Measurements from ENCODE around the gene YTHDC1. TPM values are rescaled to one million over a fixed set of nuclear protein-coding genes. Genes with fewer than 3 reads are reported as not detected.
A peak's percentile ranks its signal among the peaks of the same experiment; 100 is the strongest.

Gene YTHDC1
- total RNA-seq, 1 donor from 2014 or later = 94.3 TPM

GRCh38 chr4:68373513-68373912 is 23.6 kb upstream of the YTHDC1 start:
- intact Hi-C loops (cut with DNase I) = loop anchor here (10.0 kb wide), 1 partner anchor 99 kb away; no protein-coding TSS in a partner anchor
- peak; percentile 90 for ATAC-seq
- peaks cover 4% of the 10 kb centered on the region for H3K4me1 ChIP-seq
- no peaks in the 10 kb centered on the region for H3K36me3 ChIP-seq
- peak; percentile 83 for DNase-seq
- TF ChIP-seq CTCF (IDR thresholded peaks at IDR 0.05) = no peak
- peaks cover 6% of the 10 kb centered on the region for H3K27me3 ChIP-seq
- no peak overlapping the region for H3K4me3 ChIP-seq
- H3K9me3 ChIP-seq = no peaks in the 10 kb centered on the region
- no peak overlapping the region for H3K27ac ChIP-seq

- no peak for TF ChIP-seq CTCF (IDR thresholded peaks at IDR 0.05)
- H3K4me3 ChIP-seq = no peak overlapping the region
- no peaks in the 10 kb centered on the region for H3K9me3 ChIP-seq
- ATAC-seq = no peak
- H3K36me3 ChIP-seq = no peaks in the 10 kb centered on the region
- H3K4me1 ChIP-seq = peaks cover 4% of the 10 kb centered on the region
- H3K27ac ChIP-seq = no peak overlapping the region
- peaks cover 3% of the 10 kb centered on the region for H3K27me3 ChIP-seq
- intact Hi-C loops (cut with DNase I) = loop anchor here (10.0 kb wide), 1 partner anchor 98 kb away; no protein-coding TSS in a partner anchor
- DNase-seq = no peak
These were observed 22.7 kb upstream of the YTHDC1 start for GRCh38 chr4:68372588-68372987.

- H3K36me3 ChIP-seq = no peaks in the 10 kb centered on the region
- intact Hi-C loops (cut with DNase I) = no loop called here
- no peaks in the 10 kb centered on the region for H3K4me1 ChIP-seq
- no peak overlapping the region for H3K4me3 ChIP-seq
- H3K27ac ChIP-seq = no peak overlapping the region
- DNase-seq (no peak), ATAC-seq (peak; percentile 52)
- TF ChIP-seq CTCF (IDR thresholded peaks at IDR 0.05) = no peak
- H3K9me3 ChIP-seq = no peaks in the 10 kb centered on the region
- no peaks in the 10 kb centered on the region for H3K27me3 ChIP-seq
These were observed 19.4 kb upstream of the YTHDC1 start for GRCh38 chr4:68369142-68369805.

GRCh38 chr4:68368691-68369131 is 18.8 kb upstream of the YTHDC1 start:
- DNase-seq = no peak
- no peaks in the 10 kb centered on the region for H3K4me1 ChIP-seq

GRCh38 chr4:68367835-68368234 is 17.9 kb upstream of the YTHDC1 start:
- no peak for DNase-seq
- Histone ChIP-seq H3K4me3 (no peak overlapping the region), H3K9me3 (no peaks in the 10 kb centered on the region), H3K4me1 (no peaks in the 10 kb centered on the region), H3K36me3 (no peaks in the 10 kb centered on the region), H3K27ac (no peak overlapping the region), H3K27me3 (no peaks in the 10 kb centered on the region)
- no peak for TF ChIP-seq CTCF (IDR thresholded peaks at IDR 0.05)
- no peak for ATAC-seq
- intact Hi-C loops (cut with DNase I) = no loop called here

More at GRCh38 chr4:68368691-68369131, 18.8 kb upstream of the YTHDC1 start:
- Histone ChIP-seq H3K36me3 (no peaks in the 10 kb centered on the region), H3K4me3 (no peak overlapping the region), H3K27me3 (no peaks in the 10 kb centered on the region), H3K27ac (no peak overlapping the region), H3K9me3 (no peaks in the 10 kb centered on the region)
- ATAC-seq = peak; percentile 38
- intact Hi-C loops (cut with DNase I) = no loop called here
- no peak for TF ChIP-seq CTCF (IDR thresholded peaks at IDR 0.05)
